Activated T-helper 2 cell treated with anti-CD3 and anti-CD28 coated beads, Interferon-gamma antibody, Interleukin-2, Interleukin-4, amounts not matched to agents 10 μg/mL and 5 μg/mL and 100 μg/mL, durations not matched to agents 14 hours and 24 hours and 36 hours (primary cell): ENCODE results near the gene NOVA1. TPM values are rescaled to one million over a fixed set of nuclear protein-coding genes. Genes with fewer than 3 reads are reported as not detected.

Experiments
- DNase-seq: peaks from one replicate; pipeline ENCODE4 v3.0.0; 2021; ENCODE audit warnings: low spot score
- H3K27ac Mint-ChIP-seq: one replicate; pipeline ENCODE4 v1.8.0; 2021; ENCODE audit warnings: mixed read lengths
- H3K27me3 Mint-ChIP-seq: one replicate; pipeline ENCODE4 v1.8.0; 2021; ENCODE audit warnings: low read depth, mixed read lengths
- H3K36me3 Mint-ChIP-seq: one replicate; pipeline ENCODE4 v1.8.0; 2021; ENCODE audit warnings: low read depth, mixed read lengths
- H3K4me1 Mint-ChIP-seq: one replicate; pipeline ENCODE4 v1.8.0; 2021; ENCODE audit warnings: low read depth, mixed read lengths
- H3K4me3 Mint-ChIP-seq: one replicate; pipeline ENCODE4 v1.8.0; 2021; ENCODE audit warnings: low read depth, mild to moderate bottlenecking, moderate library complexity, mixed read lengths
- H3K9me3 Mint-ChIP-seq: one replicate; pipeline ENCODE4 v1.8.0; 2021; ENCODE audit warnings: mixed read lengths
- intact Hi-C: fragments of 100-400 bp; cut with micrococcal nuclease; formaldehyde crosslinking; loops from one replicate; pipeline ENCODE4 v1.15.1; 2023
- total RNA-seq: library from RNA; stranded (reverse); gene quantifications from 2 replicates; pipeline ENCODE4 v1.2.3, GENCODE V29; 2022

The NOVA1 gene
- total RNA-seq, 1 donor from 2014 or later = 0.25 TPM

GRCh38 chr14:26412421-26412820 is 185.4 kb downstream of the NOVA1 start:
- Mint-ChIP-seq H3K4me3 (no peak overlapping the region), H3K9me3 (peaks cover 44% of the 10 kb centered on the region), H3K27me3 (no peaks in the 10 kb centered on the region), H3K4me1 (no peaks in the 10 kb centered on the region), H3K27ac (no peak overlapping the region), H3K36me3 (no peaks in the 10 kb centered on the region)
- intact Hi-C loops = no loop called here
- no peak for DNase-seq

- Mint-ChIP-seq H3K4me1 (no peaks in the 10 kb centered on the region), H3K9me3 (peaks cover 32% of the 10 kb centered on the region), H3K36me3 (no peaks in the 10 kb centered on the region), H3K4me3 (no peak overlapping the region), H3K27me3 (no peaks in the 10 kb centered on the region), H3K27ac (no peak overlapping the region)
- DNase-seq = no peak
- intact Hi-C loops = no loop called here
Observed at GRCh38 chr14:26410189-26410685, 187.6 kb downstream of the NOVA1 start.

GRCh38 chr14:26404927-26405326 is 192.9 kb downstream of the NOVA1 start:
- H3K27ac Mint-ChIP-seq = no peak overlapping the region
- no peaks in the 10 kb centered on the region for H3K27me3 Mint-ChIP-seq
- H3K36me3 Mint-ChIP-seq = no peaks in the 10 kb centered on the region
- intact Hi-C loops = no loop called here
- DNase-seq = no peak
- H3K9me3 Mint-ChIP-seq = peaks cover 45% of the 10 kb centered on the region
- H3K4me1 Mint-ChIP-seq = no peaks in the 10 kb centered on the region
- H3K4me3 Mint-ChIP-seq = no peak overlapping the region

- DNase-seq = no peak
- no peak overlapping the region for H3K27ac Mint-ChIP-seq
- H3K36me3 Mint-ChIP-seq = no peaks in the 10 kb centered on the region
- H3K4me3 Mint-ChIP-seq = no peak overlapping the region
- no peaks in the 10 kb centered on the region for H3K27me3 Mint-ChIP-seq
- intact Hi-C loops = no loop called here
- no peaks in the 10 kb centered on the region for H3K4me1 Mint-ChIP-seq
- peaks cover 51% of the 10 kb centered on the region for H3K9me3 Mint-ChIP-seq
Observed at GRCh38 chr14:26403760-26404159, 194.1 kb downstream of the NOVA1 start.

GRCh38 chr14:26402126-26402525 is 195.7 kb downstream of the NOVA1 start:
- intact Hi-C loops = no loop called here
- no peak overlapping the region for H3K4me3 Mint-ChIP-seq
- peaks cover 58% of the 10 kb centered on the region for H3K9me3 Mint-ChIP-seq
- no peak for DNase-seq
- H3K27me3 Mint-ChIP-seq = no peaks in the 10 kb centered on the region
- no peaks in the 10 kb centered on the region for H3K36me3 Mint-ChIP-seq
- no peak overlapping the region for H3K27ac Mint-ChIP-seq
- H3K4me1 Mint-ChIP-seq = no peaks in the 10 kb centered on the region

- H3K27me3 Mint-ChIP-seq = no peaks in the 10 kb centered on the region
- no peaks in the 10 kb centered on the region for H3K4me1 Mint-ChIP-seq
- H3K27ac Mint-ChIP-seq = no peak overlapping the region
- no peak overlapping the region for H3K4me3 Mint-ChIP-seq
- intact Hi-C loops = no loop called here
- peaks cover 54% of the 10 kb centered on the region for H3K9me3 Mint-ChIP-seq
- DNase-seq = no peak
- H3K36me3 Mint-ChIP-seq = no peaks in the 10 kb centered on the region
Observed at GRCh38 chr14:26401179-26401968, 196.5 kb downstream of the NOVA1 start.

GRCh38 chr14:26400373-26400772 is 197.5 kb downstream of the NOVA1 start:
- H3K9me3 Mint-ChIP-seq = peaks cover 54% of the 10 kb centered on the region
- intact Hi-C loops = no loop called here
- no peak overlapping the region for H3K4me3 Mint-ChIP-seq
- no peaks in the 10 kb centered on the region for H3K4me1 Mint-ChIP-seq
- no peak overlapping the region for H3K27ac Mint-ChIP-seq
- H3K36me3 Mint-ChIP-seq = no peaks in the 10 kb centered on the region
- H3K27me3 Mint-ChIP-seq = no peaks in the 10 kb centered on the region
- DNase-seq = no peak

- H3K9me3 Mint-ChIP-seq = peaks cover 47% of the 10 kb centered on the region
- no peak overlapping the region for H3K4me3 Mint-ChIP-seq
- no peak for DNase-seq
- intact Hi-C loops = no loop called here
- H3K27me3 Mint-ChIP-seq = no peaks in the 10 kb centered on the region
- H3K27ac Mint-ChIP-seq = no peak overlapping the region
- no peaks in the 10 kb centered on the region for H3K36me3 Mint-ChIP-seq
- no peaks in the 10 kb centered on the region for H3K4me1 Mint-ChIP-seq
Observed at GRCh38 chr14:26398616-26399015, 199.2 kb downstream of the NOVA1 start.
